Loucy (cell line): ENCODE results near the gene CPPED1.

Experiments used
- CTCF ChIP-seq: fragments of 200-600 bp; sonication (generic); conservative IDR thresholded peaks from 2 replicates; pipeline ENCODE4 v1.5.1; 2014; ENCODE audit warnings: mild to moderate bottlenecking, antibody characterized with exemption, low read length
- EZH2phosphoT487 ChIP-seq: fragments of 200-600 bp; IDR thresholded peaks from 2 replicates; pipeline ENCODE4 v1.6.1; 2018; ENCODE audit warnings: antibody characterized with exemption, mild to moderate bottlenecking, moderate library complexity, borderline replicate concordance

GRCh38 chr16:12784076-12784475 lies 19.6 kb downstream of the CPPED1 start:
- TF ChIP-seq CTCF (no peak), EZH2phosphoT487 (no peak)
